Esophagus (tissue), 2 donors: ENCODE data around the gene IL36G. TPM values are rescaled to one million over a fixed set of nuclear protein-coding genes. Genes with fewer than 3 reads are reported as not detected.

Experiments
- H3K27ac ChIP-seq, 2 donors: one replicate each; pipeline ENCODE4 v1.5.1; 2013; ENCODE audit warnings: low read depth in 2 of 2, mild to moderate bottlenecking in 2 of 2, inconsistent platforms in 1 of 2, low read length in 1 of 2, moderate library complexity in 1 of 2
- H3K27me3 ChIP-seq, 2 donors: one replicate each; pipeline ENCODE4 v1.6.1; 2013; ENCODE audit warnings: low read length in 2 of 2, control low read depth in 1 of 2, mild to moderate bottlenecking in 1 of 2; ENCODE audit not compliant: insufficient read depth in 2 of 2, control insufficient read depth in 1 of 2
- H3K36me3 ChIP-seq, 2 donors: one replicate each; pipeline ENCODE4 v1.6.1; 2013; ENCODE audit warnings: low read length in 1 of 2; ENCODE audit not compliant: control insufficient read depth in 2 of 2, insufficient read depth in 2 of 2
- H3K4me1 ChIP-seq, 2 donors: one replicate each; pipeline ENCODE4 v1.6.1; 2013; ENCODE audit warnings: low read length in 1 of 2; ENCODE audit not compliant: control insufficient read depth in 2 of 2, insufficient read depth in 2 of 2
- H3K4me3 ChIP-seq, 2 donors: one replicate each; pipeline ENCODE4 v1.5.1; 2013; ENCODE audit warnings: low read length in 2 of 2, mild to moderate bottlenecking in 2 of 2, low read depth in 1 of 2, moderate library complexity in 1 of 2
- H3K9me3 ChIP-seq, 2 donors: one replicate each; pipeline ENCODE4 v1.6.1; 2013; ENCODE audit warnings: mild to moderate bottlenecking in 2 of 2, low read depth in 1 of 2, low read length in 1 of 2, moderate library complexity in 1 of 2; ENCODE audit not compliant: control insufficient read depth in 2 of 2, insufficient read depth in 1 of 2
- WGBS, 2 donors: extraction: QIAGEN DNeasy Blood & Tissue Kit; methylation state at CpG; one replicate each; pipeline ENCODE4 v1.1.7; 2013; 5-methylcytosine and 5-hydroxymethylcytosine counted together
- polyA plus RNA-seq, 2 donors: library from polyadenylated mRNA; stranded (reverse); fragments of 200-250 nt; gene quantifications; one replicate each; pipeline ENCODE4 v1.2.3, GENCODE V29; 2013
- donor health status: healthy with polysubstance abuse.
- donor health status: Bipolar disorder and iron deficiency.

Gene IL36G
- polyA plus RNA-seq, 2 donors = 6.2 to 54.5 TPM

- no peak overlapping the region for H3K4me3 ChIP-seq
- H3K27ac ChIP-seq = no peak overlapping the region
- no peaks in the 10 kb centered on the region for H3K36me3 ChIP-seq
- no peaks in the 10 kb centered on the region for H3K4me1 ChIP-seq
- H3K27me3 ChIP-seq = no peaks in the 10 kb centered on the region
- 93 to 95% methylated on average over 2 of the region's 2 CpGs for WGBS, 2 donors
- peaks cover 4% of the 10 kb centered on the region in 2 donors for H3K9me3 ChIP-seq
Observed at GRCh38 chr2:112994648-112995047, 16.8 kb downstream of the IL36G start.

GRCh38 chr2:112995346-112995920 is 17.6 kb downstream of the IL36G start:
- Histone ChIP-seq H3K27me3 (no peaks in the 10 kb centered on the region), H3K4me3 (no peak overlapping the region), H3K36me3 (no peaks in the 10 kb centered on the region), H3K27ac (no peak overlapping the region), H3K4me1 (no peaks in the 10 kb centered on the region), H3K9me3 (peaks cover 4% of the 10 kb centered on the region in 2 donors)
- WGBS, 2 donors = 83 to 87% methylated on average over 14 of the region's 14 CpGs

DNA sequence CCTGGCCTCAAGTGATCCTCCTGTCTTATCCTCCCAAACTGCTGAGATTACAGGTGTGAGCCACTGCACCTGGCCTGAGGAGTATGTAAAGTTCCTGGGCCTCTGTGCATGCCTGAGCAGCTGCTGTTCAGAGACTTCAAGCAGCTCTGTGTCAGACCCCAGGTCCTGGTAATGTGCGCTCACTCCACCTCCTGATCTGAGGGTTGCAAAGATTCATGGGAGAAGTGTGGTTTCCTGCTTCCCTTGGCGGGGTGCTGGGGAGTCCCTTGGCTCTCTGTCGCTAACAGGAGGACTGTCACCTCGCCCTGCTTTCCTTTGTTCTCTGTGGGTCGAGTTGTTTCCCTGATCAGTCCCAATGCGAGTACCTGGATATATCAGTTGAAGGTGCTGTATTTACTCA is 18.8 kb downstream of the IL36G start:
- H3K9me3 ChIP-seq = peaks cover 4% of the 10 kb centered on the region in 2 donors
- H3K27ac ChIP-seq = no peak overlapping the region
- no peaks in the 10 kb centered on the region for H3K36me3 ChIP-seq
- no peaks in the 10 kb centered on the region for H3K27me3 ChIP-seq
- WGBS, 2 donors = 57 to 60% methylated on average over 6 of the region's 6 CpGs
- H3K4me1 ChIP-seq = no peaks in the 10 kb centered on the region
- no peak overlapping the region for H3K4me3 ChIP-seq

GRCh38 chr2:112997151-112997550 is 19.3 kb downstream of the IL36G start:
- Histone ChIP-seq H3K36me3 (no peaks in the 10 kb centered on the region), H3K4me3 (no peak overlapping the region), H3K4me1 (no peaks in the 10 kb centered on the region), H3K27ac (no peak overlapping the region), H3K9me3 (peaks cover 4% of the 10 kb centered on the region in 2 donors), H3K27me3 (no peaks in the 10 kb centered on the region)
- WGBS, 2 donors = 64 to 72% methylated on average over 1 of the region's 1 CpG

- H3K27ac ChIP-seq = no peak overlapping the region
- 72 to 79% methylated on average over 1 of the region's 1 CpG for WGBS, 2 donors
- H3K9me3 ChIP-seq = no peaks in the 10 kb centered on the region
Observed at GRCh38 chr2:113000436-113000835, 22.6 kb downstream of the IL36G start.

DNA sequence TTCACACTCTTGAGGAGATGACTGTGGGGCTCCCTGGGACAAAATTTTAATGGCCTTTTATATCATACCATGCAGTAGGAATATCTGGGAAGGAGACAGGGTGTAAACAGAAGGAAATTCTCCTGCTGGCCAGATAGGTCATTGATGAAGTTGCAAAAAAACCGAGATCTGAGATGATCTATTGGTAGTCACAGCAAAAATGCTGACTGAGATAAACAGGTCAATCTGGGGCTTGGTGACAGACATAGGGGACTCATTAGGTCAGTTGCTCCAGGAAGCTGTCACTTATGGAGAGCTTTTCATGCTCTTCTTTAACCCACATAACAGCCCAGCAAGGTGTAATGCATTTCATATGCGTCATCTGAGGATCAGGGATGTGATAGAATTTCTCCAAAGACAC is 24.9 kb downstream of the IL36G start:
- WGBS, 2 donors = 73 to 74% methylated on average over 2 of the region's 2 CpGs
- no peaks in the 10 kb centered on the region for H3K36me3 ChIP-seq
- H3K27me3 ChIP-seq = no peaks in the 10 kb centered on the region
- no peak overlapping the region for H3K4me3 ChIP-seq
- H3K9me3 ChIP-seq = no peaks in the 10 kb centered on the region
- H3K4me1 ChIP-seq = no peaks in the 10 kb centered on the region
- no peak overlapping the region for H3K27ac ChIP-seq

More at GRCh38 chr2:113000436-113000835, 22.6 kb downstream of the IL36G start:
- no peaks in the 10 kb centered on the region for H3K27me3 ChIP-seq
- no peak overlapping the region for H3K4me3 ChIP-seq
- no peaks in the 10 kb centered on the region for H3K36me3 ChIP-seq
- H3K4me1 ChIP-seq = no peaks in the 10 kb centered on the region

- Histone ChIP-seq H3K36me3 (no peaks in the 10 kb centered on the region), H3K27me3 (no peaks in the 10 kb centered on the region), H3K4me3 (peak within 1 kb of the TSS; percentile 11 to 41), H3K4me1 (no peaks in the 10 kb centered on the region), H3K9me3 (no peaks in the 10 kb centered on the region), H3K27ac (peak within 1 kb of the TSS in 1 of 2 donors; percentile 78)
- WGBS, 2 donors = 56 to 75% methylated on average over 3 of the region's 3 CpGs
Observed at GRCh38 chr2:113005030-113005509, 27.3 kb downstream of the IL36G start, which contains the start of gene IL36A. Gene IL36A (plus strand): TSS chr2:113005459. CDS start chr2:113005872, 413 bp downstream.

DNA sequence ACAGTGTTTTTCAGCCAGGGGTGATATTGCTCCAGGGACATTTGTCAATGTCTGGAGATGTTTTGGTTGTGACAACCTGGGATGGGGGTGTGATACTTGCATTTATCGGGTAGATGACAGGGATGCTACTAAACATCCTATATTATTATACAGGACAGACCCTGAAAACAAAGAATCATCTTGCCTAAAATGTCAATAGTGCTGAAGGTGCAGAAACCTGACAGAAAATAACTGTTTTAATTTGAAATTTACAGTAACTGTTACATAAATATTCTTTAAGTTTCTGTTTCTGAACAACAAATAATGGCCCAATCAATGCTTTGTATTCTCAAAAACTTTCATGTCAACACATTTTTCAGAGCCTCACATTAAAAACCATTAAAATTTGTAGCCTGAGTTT is 29.4 kb downstream of the IL36G start:
- H3K4me3 ChIP-seq = no peak overlapping the region
- H3K9me3 ChIP-seq = no peaks in the 10 kb centered on the region
- no peaks in the 10 kb centered on the region for H3K4me1 ChIP-seq
- 72 to 74% methylated on average over 1 of the region's 1 CpG for WGBS, 2 donors
- no peak overlapping the region for H3K27ac ChIP-seq
- no peaks in the 10 kb centered on the region for H3K27me3 ChIP-seq
- H3K36me3 ChIP-seq = no peaks in the 10 kb centered on the region

- Histone ChIP-seq H3K27ac (no peak overlapping the region), H3K9me3 (no peaks in the 10 kb centered on the region), H3K4me1 (no peaks in the 10 kb centered on the region), H3K36me3 (no peaks in the 10 kb centered on the region), H3K4me3 (no peak overlapping the region), H3K27me3 (no peaks in the 10 kb centered on the region)
- WGBS, 2 donors = 65 to 69% methylated on average over 1 of the region's 1 CpG
Observed at GRCh38 chr2:113009622-113010021, 31.8 kb downstream of the IL36G start.

- no peak overlapping the region for H3K4me3 ChIP-seq
- no peaks in the 10 kb centered on the region for H3K4me1 ChIP-seq
- H3K9me3 ChIP-seq = no peaks in the 10 kb centered on the region
- no peak overlapping the region for H3K27ac ChIP-seq
- no peaks in the 10 kb centered on the region for H3K27me3 ChIP-seq
- 34 to 43% methylated on average over 2 of the region's 2 CpGs for WGBS, 2 donors
- no peaks in the 10 kb centered on the region for H3K36me3 ChIP-seq
Observed at GRCh38 chr2:113010088-113010487, 32.3 kb downstream of the IL36G start.
